GM21786 (cell line): ENCODE results near the gene SLC25A29.

Source experiments
- ATAC-seq: cut with Tn5 transposase; IDR thresholded peaks from one replicate; pipeline ENCODE4 v1.9.1; 2021; ENCODE audit not compliant: unreplicated experiment

The SLC25A29 gene

DNA sequence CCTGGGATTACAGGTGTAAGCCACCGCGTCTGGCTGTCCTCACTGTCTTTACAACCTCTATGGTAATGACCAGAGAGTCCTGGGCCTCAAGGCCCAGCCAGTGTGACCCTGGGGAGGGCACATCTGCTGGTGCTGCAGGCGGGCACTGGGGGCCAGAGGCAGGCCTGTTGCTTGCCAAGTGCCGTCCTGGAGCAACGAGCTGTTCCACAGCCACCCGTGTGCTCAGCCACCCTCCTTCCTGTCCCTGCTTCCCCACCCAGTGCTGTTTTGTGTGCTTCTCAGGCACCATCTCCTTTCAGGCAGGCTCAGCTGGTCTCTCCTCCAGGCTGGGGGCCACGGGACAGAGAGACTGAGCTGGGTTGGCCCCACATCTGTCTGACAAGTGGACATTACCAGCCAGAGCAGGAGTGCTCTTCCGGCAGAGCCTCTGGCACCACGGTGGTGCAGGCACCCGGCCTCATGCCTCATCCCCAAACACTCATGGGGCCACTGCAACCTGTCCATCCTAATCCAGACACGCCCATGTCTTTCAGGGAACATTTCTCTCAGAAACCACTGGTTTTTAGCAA, 25.9 kb upstream of the SLC25A29 start:
- no peak for ATAC-seq

DNA sequence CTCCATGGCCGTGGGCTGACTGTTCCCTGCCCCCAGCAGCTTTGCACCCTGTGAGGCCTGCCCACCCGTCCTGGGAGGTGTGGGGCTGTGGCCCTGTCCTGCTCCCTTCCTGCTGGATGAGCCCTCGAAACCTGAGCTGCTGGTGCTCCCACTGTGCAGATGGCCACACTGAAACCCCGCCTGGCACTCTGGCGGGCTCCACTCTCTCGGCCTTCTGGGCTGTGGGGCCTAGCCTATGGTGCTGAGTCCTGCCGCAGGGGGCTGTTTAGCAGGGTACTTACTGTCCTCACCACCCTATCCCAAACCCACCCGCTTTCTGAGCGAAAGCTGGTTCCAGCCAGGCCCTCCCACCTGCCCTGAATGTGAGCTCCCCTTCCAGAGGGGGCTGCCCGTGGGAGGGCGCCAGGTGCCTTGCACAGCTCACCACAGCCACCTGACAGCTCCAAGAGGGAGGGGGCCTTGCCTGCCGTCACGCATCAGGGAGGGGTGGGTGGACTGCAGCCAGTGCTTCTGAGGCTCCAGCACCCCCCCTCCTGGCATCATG, 24.2 kb upstream of the SLC25A29 start:
- ATAC-seq, result no peak

DNA sequence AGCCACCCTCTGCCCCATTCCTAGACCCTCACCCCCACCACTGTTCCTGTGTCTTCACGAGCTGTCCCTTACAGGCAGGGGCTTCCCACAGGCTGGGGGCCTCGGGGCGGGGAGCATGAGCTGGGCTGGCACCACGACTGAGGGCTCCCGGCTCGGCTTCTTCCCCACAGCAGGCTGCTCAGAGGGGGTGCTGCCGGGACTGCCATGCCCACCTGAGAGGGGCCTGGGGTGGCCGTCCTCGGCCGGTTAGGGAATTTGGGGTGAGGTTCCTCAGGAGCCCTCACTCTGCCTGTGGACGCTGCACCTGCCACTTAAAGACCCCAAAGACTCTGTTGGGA, 23.7 kb upstream of the SLC25A29 start:
- no peak for ATAC-seq

DNA sequence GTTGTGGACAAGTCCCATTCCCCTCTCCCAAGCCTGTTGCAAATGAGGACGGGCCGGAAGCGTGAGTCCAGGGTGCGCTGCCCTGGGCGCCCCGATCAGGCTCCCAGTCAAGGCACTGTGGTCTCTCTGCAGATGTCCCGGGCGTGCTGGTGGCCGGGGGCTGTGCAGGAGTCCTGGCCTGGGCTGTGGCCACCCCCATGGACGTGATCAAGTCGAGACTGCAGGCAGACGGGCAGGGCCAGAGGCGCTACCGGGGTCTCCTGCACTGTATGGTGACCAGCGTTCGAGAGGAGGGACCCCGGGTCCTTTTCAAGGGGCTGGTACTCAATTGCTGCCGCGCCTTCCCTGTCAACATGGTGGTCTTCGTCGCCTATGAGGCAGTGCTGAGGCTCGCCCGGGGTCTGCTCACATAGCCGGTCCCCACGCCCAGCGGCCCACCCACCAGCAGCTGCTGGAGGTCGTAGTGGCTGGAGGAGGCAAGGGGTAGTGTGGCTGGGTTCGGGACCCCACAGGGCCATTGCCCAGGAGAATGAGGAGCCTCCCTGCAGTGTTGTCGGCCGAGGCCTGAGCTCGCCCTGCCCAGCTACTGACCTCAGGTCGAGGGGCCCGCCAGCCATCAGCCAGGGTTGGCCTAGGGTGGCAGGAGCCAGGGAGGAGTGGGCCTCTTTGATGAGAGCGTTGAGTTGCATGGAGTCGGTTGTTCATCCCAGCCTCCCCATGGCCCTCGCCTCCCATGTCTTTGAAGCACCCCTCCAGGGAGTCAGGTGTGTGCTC, 23.2 kb upstream of the SLC25A29 start:
- no peak for ATAC-seq

DNA sequence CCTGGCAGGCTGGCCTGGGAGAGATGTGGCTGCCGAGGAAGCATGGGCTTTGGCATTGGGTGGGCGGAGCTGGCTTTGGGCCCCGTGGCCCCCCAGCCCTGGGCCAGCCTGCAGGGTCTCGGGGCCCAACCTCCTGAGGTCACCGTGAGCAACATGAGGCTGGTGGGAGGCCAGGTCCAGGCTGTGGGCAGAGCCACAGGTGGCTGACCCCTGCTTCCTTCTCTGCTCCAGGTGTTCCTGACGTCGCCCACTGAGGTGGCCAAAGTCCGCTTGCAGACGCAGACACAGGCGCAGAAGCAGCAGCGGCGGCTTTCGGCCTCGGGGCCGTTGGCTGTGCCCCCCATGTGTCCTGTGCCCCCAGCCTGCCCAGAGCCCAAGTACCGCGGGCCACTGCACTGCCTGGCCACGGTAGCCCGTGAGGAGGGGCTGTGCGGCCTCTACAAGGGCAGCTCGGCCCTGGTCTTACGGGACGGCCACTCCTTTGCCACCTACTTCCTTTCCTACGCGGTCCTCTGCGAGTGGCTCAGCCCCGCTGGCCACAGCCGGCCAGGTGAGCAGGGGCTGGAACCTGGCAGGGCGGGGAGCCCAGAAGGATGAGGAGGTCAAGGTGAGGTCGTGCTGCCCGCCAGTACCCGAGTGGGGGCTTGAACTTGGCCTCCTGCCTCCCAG, 22.4 kb upstream of the SLC25A29 start:
- ATAC-seq, result no peak

DNA sequence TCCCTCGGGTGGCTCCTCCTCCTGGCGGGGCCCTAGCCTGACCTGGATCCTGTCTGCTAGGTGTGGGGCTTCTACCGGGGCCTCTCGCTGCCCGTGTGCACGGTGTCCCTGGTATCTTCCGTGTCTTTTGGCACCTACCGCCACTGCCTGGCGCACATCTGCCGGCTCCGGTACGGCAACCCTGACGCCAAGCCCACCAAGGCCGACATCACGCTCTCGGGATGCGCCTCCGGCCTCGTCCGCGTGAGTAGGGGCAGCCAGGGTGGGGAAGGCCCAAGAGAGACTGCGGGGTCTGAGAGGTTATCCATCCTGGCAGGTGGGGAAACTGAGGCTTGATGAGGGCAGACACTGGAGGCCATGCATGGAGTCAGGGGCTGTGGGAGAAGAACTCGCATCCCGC, 20.9 kb upstream of the SLC25A29 start:
- no peak for ATAC-seq

DNA sequence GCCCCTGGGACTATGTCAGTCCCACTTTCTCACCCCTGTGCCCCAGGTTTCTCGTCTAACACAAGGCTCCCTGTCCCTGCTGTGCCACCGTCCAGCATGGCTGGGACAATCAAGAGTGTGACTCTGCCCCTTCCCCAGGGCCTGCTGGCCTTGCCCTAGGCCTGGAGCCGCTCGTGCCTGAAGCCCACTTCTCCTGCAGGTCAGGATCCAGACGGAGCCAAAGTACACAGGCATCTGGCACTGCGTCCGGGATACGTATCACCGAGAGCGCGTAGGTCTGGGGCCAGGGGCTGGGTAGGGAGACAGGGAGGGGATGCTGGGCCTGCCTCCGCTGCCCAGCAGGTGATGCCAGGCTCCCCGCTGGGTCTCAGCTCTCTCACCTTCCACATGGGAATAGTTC, 19.7 kb upstream of the SLC25A29 start:
- no peak for ATAC-seq

DNA sequence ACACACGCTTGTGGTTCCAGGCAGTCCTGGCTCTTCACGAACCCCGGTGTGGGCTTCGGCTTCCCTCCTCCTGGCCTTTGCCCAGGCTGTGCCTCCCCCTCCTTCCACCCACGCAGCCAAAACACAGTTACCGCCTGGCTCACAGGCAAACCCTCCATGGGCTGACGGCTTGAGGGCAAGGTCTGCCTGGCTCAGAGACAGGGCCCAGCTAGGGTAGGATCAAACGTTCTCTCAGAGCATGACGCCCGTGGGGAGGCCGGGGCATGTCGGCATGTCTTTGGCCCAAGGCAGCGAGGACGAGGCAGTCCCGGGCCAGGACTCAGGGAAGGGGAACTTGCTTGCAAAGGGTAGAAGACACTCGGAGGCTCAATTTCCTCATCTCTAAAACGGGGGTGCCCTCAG, 19.0 kb upstream of the SLC25A29 start:
- ATAC-seq, result no peak

DNA sequence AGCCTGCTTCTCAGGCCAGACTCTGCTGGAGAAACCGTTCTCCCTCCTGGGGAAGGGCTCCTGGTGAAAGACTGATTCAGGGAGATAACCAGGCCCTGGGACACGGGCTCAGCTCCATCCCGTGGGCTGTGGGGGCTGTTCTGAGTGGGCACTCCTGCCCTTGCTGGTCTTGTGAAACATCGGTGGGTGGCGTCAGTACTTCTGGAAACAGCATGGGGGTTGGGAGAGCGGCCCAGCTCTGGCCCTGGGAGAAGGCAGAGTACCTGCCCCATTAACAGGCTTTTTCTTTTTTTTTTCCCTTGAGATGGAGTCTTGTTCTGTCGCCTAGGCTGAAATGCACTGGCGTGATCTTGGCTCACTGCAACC, 17.7 kb upstream of the SLC25A29 start:
- ATAC-seq, result no peak

DNA sequence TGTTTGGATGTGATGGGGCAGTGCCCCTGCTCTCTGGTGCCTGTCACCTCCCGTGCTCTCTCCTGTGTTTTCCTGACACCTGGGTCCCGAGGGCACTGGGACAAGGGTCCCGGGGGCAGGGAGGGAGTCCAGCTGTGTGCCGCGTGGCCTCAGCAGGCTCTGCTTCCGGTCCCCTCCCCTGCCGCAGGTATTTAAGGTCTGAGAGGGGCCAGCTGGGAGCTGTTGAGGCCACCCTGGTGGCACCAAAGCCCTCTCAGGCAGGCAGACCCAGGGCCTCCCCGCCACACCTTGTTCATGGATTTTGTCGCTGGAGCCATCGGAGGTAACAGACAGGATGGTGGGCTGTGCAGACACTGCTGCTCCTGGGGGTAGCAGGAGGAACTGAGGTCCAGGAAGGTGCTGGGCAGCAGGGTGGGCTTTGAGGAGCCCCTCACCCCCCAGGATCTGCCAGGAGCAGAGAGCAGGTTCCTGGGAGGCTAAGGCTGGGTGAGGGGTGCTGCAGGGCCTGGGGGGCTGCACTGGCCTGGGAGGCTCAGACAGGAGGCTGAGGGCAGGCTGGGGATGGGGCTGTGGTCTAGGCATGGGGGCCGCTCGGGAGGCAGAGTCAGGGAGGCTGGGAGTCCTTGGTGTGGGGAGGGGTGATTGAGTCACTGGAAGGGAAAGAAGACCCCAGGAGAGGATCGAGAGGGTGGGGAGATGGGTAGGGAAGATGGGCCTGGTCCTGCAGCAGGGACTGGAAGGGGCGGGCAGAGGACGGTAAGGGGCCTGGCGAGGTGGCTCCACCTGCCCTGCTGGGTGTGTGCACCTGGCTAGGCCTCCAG, 17.1 kb upstream of the SLC25A29 start, which contains the start of gene SLC25A47:
Gene SLC25A47 (plus strand): TSS at position 219 of the 821 bp plus-strand sequence. CDS start 76 bp downstream, at position 295.
- ATAC-seq, result no peak

DNA sequence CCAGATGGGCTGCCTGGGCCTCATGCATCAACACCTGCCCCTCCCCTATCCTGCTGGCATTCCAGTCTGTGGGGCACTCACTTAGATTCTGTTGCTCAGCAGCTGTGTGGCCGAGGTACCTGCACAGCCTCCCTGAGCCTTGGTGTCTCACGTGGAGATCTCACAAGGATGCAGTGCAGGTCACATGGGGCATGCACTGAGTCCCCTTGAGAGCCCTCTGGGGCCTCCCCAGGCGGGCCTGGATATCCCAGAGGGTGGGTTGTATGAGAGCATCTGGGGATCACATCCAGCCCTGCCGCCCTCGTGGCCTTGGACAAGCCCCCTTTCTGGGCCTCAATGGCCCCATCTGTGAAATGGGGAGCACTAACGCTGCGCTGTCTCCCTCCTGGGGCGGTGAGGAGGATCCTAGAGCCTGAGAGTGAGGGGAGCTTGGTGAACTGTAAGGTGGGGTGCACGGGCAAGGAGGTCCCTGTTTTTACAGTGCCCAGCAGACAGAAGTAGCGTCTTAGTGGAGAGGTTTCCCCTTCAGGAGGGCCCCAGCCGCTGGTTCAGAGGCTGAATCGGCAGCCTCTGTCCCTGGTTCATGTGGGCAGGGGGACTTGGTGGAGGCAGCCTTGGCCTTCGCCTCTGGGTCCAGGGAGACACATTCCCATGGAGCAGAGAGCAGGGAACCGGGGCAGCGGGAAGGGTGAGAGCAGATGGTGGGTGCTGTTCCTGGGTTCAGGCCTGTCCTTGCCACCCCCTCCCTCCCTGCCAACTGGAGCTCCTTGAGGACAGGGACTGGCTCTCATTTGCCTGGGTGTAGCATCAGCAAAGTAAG, 16.1 kb upstream of the SLC25A29 start:
- ATAC-seq, result no peak

DNA sequence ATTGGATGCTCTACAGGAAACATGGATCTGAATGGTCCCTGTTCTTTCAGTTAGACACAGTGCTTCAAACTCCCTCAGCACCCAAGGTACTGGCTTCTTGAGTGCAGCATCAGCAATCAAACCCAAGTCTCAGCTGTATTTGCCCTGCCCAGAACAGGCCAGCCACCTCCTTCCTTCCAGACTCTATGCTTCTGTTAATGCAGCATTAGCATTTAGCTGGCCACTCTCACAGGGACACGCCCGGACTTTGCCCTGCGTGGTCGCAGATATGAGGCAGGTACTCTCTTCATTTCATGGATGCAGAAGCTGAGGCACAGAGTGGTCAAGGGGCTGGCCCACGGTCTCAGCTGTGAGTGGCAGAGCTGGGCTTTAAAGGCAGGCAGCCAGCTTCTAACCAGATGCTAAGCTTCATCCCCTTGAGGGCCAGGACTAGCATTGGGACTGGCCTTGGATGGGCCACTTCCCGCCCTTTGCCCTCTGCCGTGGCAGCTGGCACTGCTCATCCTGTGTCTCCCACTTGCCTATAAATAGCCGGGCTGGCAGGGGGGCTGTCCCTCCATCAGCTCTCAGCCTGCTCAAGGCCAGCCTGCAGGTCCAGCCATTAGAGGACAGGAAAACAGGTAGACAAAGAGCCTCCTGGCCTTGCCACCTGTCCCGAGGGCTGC, 15.4 kb upstream of the SLC25A29 start:
- no peak for ATAC-seq

DNA sequence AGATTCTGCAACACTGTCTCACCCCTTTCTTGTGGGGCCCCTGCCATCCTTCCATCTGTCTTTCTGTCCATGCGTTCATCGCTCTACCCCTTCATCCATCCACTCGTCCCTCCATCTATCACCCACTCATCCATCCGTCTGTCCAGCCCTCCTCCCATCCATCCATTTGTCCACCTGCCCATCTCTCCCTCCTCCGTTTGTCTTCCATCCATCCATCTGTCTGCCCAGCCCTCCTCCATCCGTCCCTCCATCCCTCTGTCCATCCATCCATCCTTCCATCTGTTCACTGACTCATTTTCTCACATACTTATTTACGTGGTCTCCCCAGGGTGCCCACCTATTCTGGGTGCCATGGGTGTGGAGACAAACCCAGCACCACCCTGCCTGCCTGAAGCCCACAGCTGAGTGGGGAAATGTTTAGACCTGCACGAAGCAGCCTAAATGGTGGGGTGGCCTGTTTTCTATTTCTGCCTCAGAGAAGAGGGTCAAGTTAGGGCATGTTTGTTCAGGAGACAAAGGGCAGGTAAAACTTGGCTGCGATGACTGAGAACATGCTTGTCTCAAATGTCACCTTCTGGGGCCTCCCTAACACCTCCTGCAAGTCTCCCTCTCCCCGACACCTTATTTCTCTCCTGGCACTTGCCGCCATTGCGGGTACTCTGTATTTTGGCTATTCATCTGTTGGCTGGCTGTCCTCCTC, 14.1 kb upstream of the SLC25A29 start:
- ATAC-seq, result no peak

DNA sequence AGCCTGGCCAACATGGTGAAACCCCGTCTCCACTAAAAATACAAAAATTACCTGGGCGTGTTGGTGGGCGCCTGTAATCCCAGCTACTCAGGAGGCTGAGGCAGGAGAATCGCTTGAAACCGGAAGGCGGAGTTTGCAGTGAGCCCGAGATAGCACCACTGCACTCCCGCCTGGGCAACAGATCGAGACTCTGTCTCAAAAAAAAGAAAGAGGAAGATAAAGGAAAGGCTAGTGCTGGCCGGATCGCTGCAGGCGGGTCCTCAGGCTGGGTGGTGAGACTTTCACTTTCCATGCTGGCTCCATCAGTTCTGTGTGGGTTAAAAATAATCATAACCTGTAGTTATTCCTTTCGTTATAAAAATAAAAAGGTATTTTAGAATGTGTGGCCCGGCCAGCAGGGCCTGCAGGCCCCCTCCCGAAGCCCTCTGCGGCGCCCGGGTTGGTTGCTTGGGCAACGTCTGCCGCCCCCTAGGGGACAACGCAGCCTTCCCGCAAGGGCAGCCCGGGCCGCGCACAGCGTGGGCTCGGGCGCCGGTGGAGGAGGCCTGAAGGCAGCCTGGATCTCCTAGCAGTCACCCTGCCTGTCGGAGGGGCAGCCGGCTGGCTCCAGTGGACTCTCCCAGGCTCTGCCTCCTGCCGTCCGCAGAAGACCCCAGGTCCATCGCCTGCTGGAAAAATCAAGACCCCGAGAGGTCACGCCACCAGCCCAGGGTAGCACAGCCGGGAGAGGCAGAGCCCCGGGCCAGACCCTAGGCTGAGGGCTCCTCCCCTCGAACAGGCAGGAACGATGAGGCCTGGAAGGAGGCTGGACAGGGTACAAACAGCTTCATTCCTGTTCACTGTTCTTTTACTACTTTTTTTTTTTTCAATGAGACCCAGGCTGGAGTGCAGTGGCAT, 11.9 kb upstream of the SLC25A29 start:
- ATAC-seq, result peak; percentile 78

DNA sequence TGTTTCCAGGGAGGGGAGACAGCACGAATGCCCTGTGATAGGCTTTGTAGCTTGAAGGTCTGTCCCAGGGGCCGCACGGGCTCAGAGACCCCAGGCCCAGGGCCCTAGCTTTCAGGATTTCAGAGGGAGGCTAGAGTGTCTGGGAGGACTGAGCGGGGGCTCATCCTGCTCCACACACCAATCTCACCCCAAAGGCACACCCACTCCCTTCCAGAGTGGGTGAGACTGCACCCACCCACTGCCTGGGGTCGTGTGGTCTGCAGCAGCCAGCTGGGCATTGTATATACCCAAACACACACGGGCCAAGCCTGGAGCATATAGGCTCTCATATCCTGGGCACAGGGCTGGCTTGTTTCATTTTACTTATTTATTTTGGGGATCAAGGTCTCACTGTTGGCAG, 11.1 kb upstream of the SLC25A29 start:
- no peak for ATAC-seq

DNA sequence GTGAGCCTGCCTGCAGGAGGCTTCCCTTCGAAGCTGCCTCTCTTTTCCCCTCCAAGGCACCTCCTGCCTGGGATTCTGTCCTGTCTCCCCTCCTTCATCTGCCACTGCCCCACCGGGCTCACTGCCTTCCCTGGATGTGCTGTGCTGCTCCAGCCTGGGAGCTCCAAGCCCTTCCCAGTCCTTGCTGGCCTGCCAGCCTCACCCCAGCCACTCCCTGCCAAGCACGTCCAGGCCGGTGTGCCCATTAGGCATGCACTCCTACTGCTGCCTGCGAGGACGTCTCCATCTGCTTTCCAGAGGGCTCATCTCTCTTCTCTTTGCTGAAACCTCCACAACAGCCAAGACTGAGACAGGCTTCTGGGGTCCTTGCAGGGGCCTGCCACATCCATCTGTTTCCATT, 8.5 kb upstream of the SLC25A29 start:
- no peak for ATAC-seq

DNA sequence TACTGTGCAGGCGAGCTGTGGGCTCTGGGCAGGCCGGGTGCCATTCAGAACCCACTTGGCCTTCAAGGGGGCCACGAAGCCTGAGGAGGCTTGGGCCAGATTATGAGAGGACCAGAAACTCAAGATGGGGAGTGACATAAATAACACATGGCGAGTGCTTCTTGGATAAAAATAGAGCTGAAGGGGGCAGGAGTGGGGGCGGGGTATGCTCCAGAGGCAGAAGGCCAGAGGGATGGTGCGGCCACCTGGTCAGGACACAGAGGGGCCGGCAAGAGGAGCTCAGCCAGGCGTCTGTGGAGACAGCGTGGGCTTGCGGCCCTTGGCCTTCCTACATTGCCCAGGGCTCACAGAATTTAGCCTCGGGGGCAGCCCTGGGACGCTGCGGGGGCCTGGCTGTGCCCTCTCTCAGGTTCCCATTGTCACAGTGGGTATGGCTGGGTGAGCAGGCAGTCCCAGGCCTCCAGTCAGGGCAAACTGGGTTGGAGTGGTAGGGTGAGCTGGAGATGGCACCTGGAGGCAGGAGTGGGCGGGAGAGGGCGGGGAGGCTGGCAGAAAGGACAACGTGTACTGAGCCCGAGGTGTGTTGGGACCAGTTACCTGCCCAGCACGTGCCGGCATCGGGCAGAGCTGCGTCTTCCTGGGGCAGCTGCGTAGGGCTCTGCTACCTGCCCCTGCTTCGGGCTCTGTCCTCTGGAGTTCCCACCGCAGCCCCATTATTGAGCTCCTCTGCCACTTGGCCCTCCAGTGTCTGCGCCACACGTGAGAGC, 7.4 kb upstream of the SLC25A29 start:
- no peak for ATAC-seq
